ENCODE data around the gene AKIP1. TPM values are rescaled to one million over a fixed set of nuclear protein-coding genes. Genes with fewer than 3 reads are reported as not detected.

Gene AKIP1
- total RNA-seq, 1 experiment from 2014 or later = 30.3 TPM

- Histone ChIP-seq H3K4me2 (ENCODE audit: low read length) (no peak overlapping the region), H3K27ac (ENCODE audit: low read depth, low read length) (no peak overlapping the region), H3K4me1 (ENCODE audit: control insufficient read depth in 1 of 2, insufficient read depth in 2 of 2, low read length in 2 of 2) (peaks cover 3 to 10% of the 10 kb centered on the region in 2 experiments), H3K9me2 (ENCODE audit: insufficient read depth) (no peaks in the 10 kb centered on the region), H4K20me1 (ENCODE audit: insufficient read depth) (no peaks in the 10 kb centered on the region), H3K79me2 (ENCODE audit: insufficient read depth, low read length) (no peaks in the 10 kb centered on the region), H3K9ac (ENCODE audit: low read length) (no peak overlapping the region), H2AFZ (ENCODE audit: low read depth, low read length, poor library complexity, severe bottlenecking) (peak overlapping the region; percentile 47), H3K4me3 (replicated peaks in 1 of 2; ENCODE audit: low read depth in 1 of 2, low read length in 2 of 2) (no peak overlapping the region), H3K27me3 (ENCODE audit: insufficient read depth, low read length) (no peaks in the 10 kb centered on the region), H3K36me3 (ENCODE audit: control insufficient read depth in 1 of 2, insufficient read depth in 2 of 2, low read length in 2 of 2) (no peaks in the 10 kb centered on the region), H3K9me3 (ENCODE audit: control insufficient read depth in 1 of 2, insufficient read depth in 1 of 2, low read depth in 1 of 2, low read length in 2 of 2) (no peaks in the 10 kb centered on the region)
- BruUV-seq (replicated peaks) = no TSS peak
- ChIA-PET CTCF (interaction anchor here (1.4 kb wide), 1 partner anchor 93 kb away, joined by 3 read pairs; no protein-coding TSS in a partner anchor), POLR2A (interaction anchor here (1.0 kb wide), 2 partner anchors 30 to 37 kb away, joined by 3 to 4 read pairs; no protein-coding TSS in a partner anchor), RAD21 (ENCODE audit: low non-redundant PET in 1 of 2, low total read pairs in 2 of 2, uncharacterized antibody in 2 of 2, unreplicated experiment in 2 of 2) (no interaction called here)
- ATAC-seq (no peak), DNase-seq (ENCODE audit: low read depth, low spot score) (no peak)
- TF ChIP-seq ELF1 (IDR thresholded peaks at IDR 0.05; ENCODE audit: borderline replicate concordance, low read depth) (no peak), YY1 (IDR thresholded peaks at IDR 0.05; ENCODE audit: extremely low read depth, insufficient replicate concordance, low read depth, low read length) (no peak)
- TF ChIP-seq, protein P1, sequence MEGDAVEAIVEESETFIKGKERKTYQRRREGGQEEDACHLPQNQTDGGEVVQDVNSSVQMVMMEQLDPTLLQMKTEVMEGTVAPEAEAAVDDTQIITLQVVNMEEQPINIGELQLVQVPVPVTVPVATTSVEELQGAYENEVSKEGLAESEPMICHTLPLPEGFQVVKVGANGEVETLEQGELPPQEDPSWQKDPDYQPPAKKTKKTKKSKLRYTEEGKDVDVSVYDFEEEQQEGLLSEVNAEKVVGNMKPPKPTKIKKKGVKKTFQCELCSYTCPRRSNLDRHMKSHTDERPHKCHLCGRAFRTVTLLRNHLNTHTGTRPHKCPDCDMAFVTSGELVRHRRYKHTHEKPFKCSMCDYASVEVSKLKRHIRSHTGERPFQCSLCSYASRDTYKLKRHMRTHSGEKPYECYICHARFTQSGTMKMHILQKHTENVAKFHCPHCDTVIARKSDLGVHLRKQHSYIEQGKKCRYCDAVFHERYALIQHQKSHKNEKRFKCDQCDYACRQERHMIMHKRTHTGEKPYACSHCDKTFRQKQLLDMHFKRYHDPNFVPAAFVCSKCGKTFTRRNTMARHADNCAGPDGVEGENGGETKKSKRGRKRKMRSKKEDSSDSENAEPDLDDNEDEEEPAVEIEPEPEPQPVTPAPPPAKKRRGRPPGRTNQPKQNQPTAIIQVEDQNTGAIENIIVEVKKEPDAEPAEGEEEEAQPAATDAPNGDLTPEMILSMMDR (IDR thresholded peaks at IDR 0.05 in 2 of 3, conservative IDR thresholded peaks at IDR 0.05 in 1 of 3; ENCODE audit: borderline replicate concordance in 1 of 3, insufficient read depth in 1 of 3, low read depth in 2 of 3, low read length in 2 of 3) = no peak
- intact Hi-C loops (cut with micrococcal nuclease) = no loop called here
Measured at GRCh38 chr11:8907116-8907515, 3.9 kb upstream of the AKIP1 start.

DNA sequence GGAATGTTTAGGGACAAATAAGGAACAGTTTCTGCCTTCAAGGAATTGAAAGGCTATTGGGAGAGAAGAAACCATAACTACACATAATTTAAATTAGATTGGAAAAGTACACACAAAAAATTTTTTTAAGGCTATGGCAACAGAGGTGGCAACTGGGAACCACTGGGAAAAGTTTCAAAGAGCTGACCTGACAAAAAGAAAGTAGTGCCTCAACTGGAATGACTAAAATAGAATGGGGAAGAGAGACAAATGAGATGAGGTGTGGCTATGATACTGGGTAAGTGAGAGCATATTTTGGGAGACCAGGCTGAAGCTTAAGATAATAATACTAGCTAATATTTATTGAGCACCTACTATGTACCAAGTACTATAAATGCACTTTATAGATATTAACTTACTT lies 2.9 kb upstream of the AKIP1 start:
- no peak overlapping the region for H3K9ac ChIP-seq (ENCODE audit: low read length)
- H3K27me3 ChIP-seq (ENCODE audit: insufficient read depth, low read length) = no peaks in the 10 kb centered on the region
- ChIA-PET POLR2A (interaction anchor here (1.0 kb wide), 1 partner anchor 29 kb away, joined by 3 read pairs; no protein-coding TSS in a partner anchor), RAD21 (ENCODE audit: low non-redundant PET in 1 of 2, low total read pairs in 2 of 2, uncharacterized antibody in 2 of 2, unreplicated experiment in 2 of 2) (no interaction called here), CTCF (no interaction called here)
- H3K27ac ChIP-seq (ENCODE audit: low read depth, low read length) = no peak overlapping the region
- H3K4me2 ChIP-seq (ENCODE audit: low read length) = no peak overlapping the region
- H2AFZ ChIP-seq (ENCODE audit: low read depth, low read length, poor library complexity, severe bottlenecking) = no peak overlapping the region
- no peaks in the 10 kb centered on the region for H4K20me1 ChIP-seq (ENCODE audit: insufficient read depth)
- TF ChIP-seq EGR1 (IDR thresholded peaks at IDR 0.05; ENCODE audit: low read depth) (no peak), ELF1 (IDR thresholded peaks at IDR 0.05; ENCODE audit: borderline replicate concordance, low read depth) (no peak), EZH2 (IDR thresholded peaks at IDR 0.05) (no peak)
- no peaks in the 10 kb centered on the region for H3K36me3 ChIP-seq (ENCODE audit: control insufficient read depth in 1 of 2, insufficient read depth in 2 of 2, low read length in 2 of 2)
- no peak overlapping the region for H3K4me3 ChIP-seq (replicated peaks in 1 of 2; ENCODE audit: low read depth in 1 of 2, low read length in 2 of 2)
- BruUV-seq (replicated peaks) = no TSS peak
- intact Hi-C loops (cut with micrococcal nuclease) = no loop called here
- DNase-seq (ENCODE audit: low read depth, low spot score) = no peak
- no peaks in the 10 kb centered on the region for H3K9me3 ChIP-seq (ENCODE audit: control insufficient read depth in 1 of 2, insufficient read depth in 1 of 2, low read depth in 1 of 2, low read length in 2 of 2)
- no peaks in the 10 kb centered on the region for H3K79me2 ChIP-seq (ENCODE audit: insufficient read depth, low read length)
- no peaks in the 10 kb centered on the region for H3K9me2 ChIP-seq (ENCODE audit: insufficient read depth)
- no peak for ATAC-seq
- peaks cover 3 to 14% of the 10 kb centered on the region in 2 experiments for H3K4me1 ChIP-seq (ENCODE audit: control insufficient read depth in 1 of 2, insufficient read depth in 2 of 2, low read length in 2 of 2)
